Stimulated activated naive CD8-positive, alpha-beta T cell treated with anti-CD3 and anti-CD28 coated beads, Interleukin-15, Interleukin-2, amounts not matched to agents 100 ng/mL and 50 ng/mL, for 24 hours (primary cell): ENCODE data around the gene ONECUT3.
"Not testable (repeated sequence)": the region's sequence is repeated elsewhere in the genome, so short reads cannot be mapped to it uniquely, and the experiment has no call there.

Experiments used
- H3K27ac Mint-ChIP-seq: one replicate; pipeline ENCODE4 v1.8.0; 2021; ENCODE audit warnings: mild to moderate bottlenecking, mixed read lengths
- H3K27me3 Mint-ChIP-seq: one replicate; pipeline ENCODE4 v1.8.0; 2021; ENCODE audit warnings: mixed read lengths
- H3K36me3 Mint-ChIP-seq: one replicate; pipeline ENCODE4 v1.8.0; 2021; ENCODE audit warnings: low read depth, mixed read lengths
- H3K4me1 Mint-ChIP-seq: one replicate; pipeline ENCODE4 v1.8.0; 2021; ENCODE audit warnings: low read depth, mixed read lengths
- H3K4me3 Mint-ChIP-seq: one replicate; pipeline ENCODE4 v1.8.0; 2021; ENCODE audit warnings: mild to moderate bottlenecking, mixed read lengths
- H3K9me3 Mint-ChIP-seq: one replicate; pipeline ENCODE4 v1.8.0; 2021; ENCODE audit warnings: mixed read lengths

The ONECUT3 gene

GRCh38 chr19:1783354-1783753 lies 30.0 kb downstream of the ONECUT3 start:
- no peak overlapping the region for H3K4me3 Mint-ChIP-seq
- H3K27me3 Mint-ChIP-seq = peaks cover 43% of the 10 kb centered on the region
- H3K4me1 Mint-ChIP-seq = no peaks in the 10 kb centered on the region
- no peaks in the 10 kb centered on the region for H3K9me3 Mint-ChIP-seq
- H3K27ac Mint-ChIP-seq = no peak overlapping the region
- no peaks in the 10 kb centered on the region for H3K36me3 Mint-ChIP-seq

GRCh38 chr19:1783874-1784273 lies 30.6 kb downstream of the ONECUT3 start:
- no peaks in the 10 kb centered on the region for H3K4me1 Mint-ChIP-seq
- no peaks in the 10 kb centered on the region for H3K9me3 Mint-ChIP-seq
- H3K27ac Mint-ChIP-seq = no peak overlapping the region
- no peak overlapping the region for H3K4me3 Mint-ChIP-seq
- H3K36me3 Mint-ChIP-seq = no peaks in the 10 kb centered on the region
- peaks cover 41% of the 10 kb centered on the region for H3K27me3 Mint-ChIP-seq

GRCh38 chr19:1785310-1785709 lies 32.0 kb downstream of the ONECUT3 start:
- Mint-ChIP-seq H3K4me1 (no peaks in the 10 kb centered on the region), H3K4me3 (no peak overlapping the region), H3K27ac (no peak overlapping the region), H3K9me3 (no peaks in the 10 kb centered on the region), H3K27me3 (peaks cover 33% of the 10 kb centered on the region), H3K36me3 (no peaks in the 10 kb centered on the region)

- H3K27me3 Mint-ChIP-seq = peaks cover 24% of the 10 kb centered on the region
- no peaks in the 10 kb centered on the region for H3K4me1 Mint-ChIP-seq
- H3K27ac Mint-ChIP-seq = no peak overlapping the region
- no peak overlapping the region for H3K4me3 Mint-ChIP-seq
- no peaks in the 10 kb centered on the region for H3K36me3 Mint-ChIP-seq
- H3K9me3 Mint-ChIP-seq = no peaks in the 10 kb centered on the region
These were observed 33.4 kb downstream of the ONECUT3 start for GRCh38 chr19:1786668-1787067.

- Mint-ChIP-seq H3K4me3 (no peak overlapping the region), H3K9me3 (no peaks in the 10 kb centered on the region), H3K4me1 (no peaks in the 10 kb centered on the region), H3K27ac (no peak overlapping the region), H3K27me3 (peaks cover 20% of the 10 kb centered on the region), H3K36me3 (no peaks in the 10 kb centered on the region)
These were observed 33.8 kb downstream of the ONECUT3 start for GRCh38 chr19:1787116-1787515.

GRCh38 chr19:1789261-1790041 lies 36.1 kb downstream of the ONECUT3 start:
- H3K36me3 Mint-ChIP-seq = no peaks in the 10 kb centered on the region
- H3K4me1 Mint-ChIP-seq = no peaks in the 10 kb centered on the region
- no peak overlapping the region for H3K27ac Mint-ChIP-seq
- no peaks in the 10 kb centered on the region for H3K9me3 Mint-ChIP-seq
- H3K4me3 Mint-ChIP-seq = no peak overlapping the region
- H3K27me3 Mint-ChIP-seq = peaks cover 3% of the 10 kb centered on the region

GRCh38 chr19:1790054-1790792 lies 36.9 kb downstream of the ONECUT3 start:
- Mint-ChIP-seq H3K36me3 (no peaks in the 10 kb centered on the region), H3K4me1 (no peaks in the 10 kb centered on the region), H3K9me3 (no peaks in the 10 kb centered on the region), H3K4me3 (no peak overlapping the region), H3K27me3 (peaks cover 3% of the 10 kb centered on the region), H3K27ac (no peak overlapping the region)

- Mint-ChIP-seq H3K9me3 (no peaks in the 10 kb centered on the region), H3K27ac (no peak overlapping the region), H3K4me3 (no peak overlapping the region), H3K36me3 (no peaks in the 10 kb centered on the region), H3K4me1 (no peaks in the 10 kb centered on the region), H3K27me3 (peaks cover 8% of the 10 kb centered on the region)
These were observed 38.6 kb downstream of the ONECUT3 start for GRCh38 chr19:1791879-1792278.

- Mint-ChIP-seq H3K27me3 (peaks cover 4% of the 10 kb centered on the region), H3K4me3 (no peak overlapping the region), H3K9me3 (no peaks in the 10 kb centered on the region), H3K4me1 (no peaks in the 10 kb centered on the region), H3K27ac (no peak overlapping the region), H3K36me3 (no peaks in the 10 kb centered on the region)
These were observed 41.3 kb downstream of the ONECUT3 start for GRCh38 chr19:1794424-1795172.

GRCh38 chr19:1796395-1797142 lies 43.3 kb downstream of the ONECUT3 start:
- no peaks in the 10 kb centered on the region for H3K36me3 Mint-ChIP-seq
- peaks cover 4% of the 10 kb centered on the region for H3K27me3 Mint-ChIP-seq
- H3K27ac Mint-ChIP-seq = no peak overlapping the region
- H3K4me3 Mint-ChIP-seq = no peak overlapping the region
- no peaks in the 10 kb centered on the region for H3K9me3 Mint-ChIP-seq
- no peaks in the 10 kb centered on the region for H3K4me1 Mint-ChIP-seq

- H3K4me3 Mint-ChIP-seq, H3K27ac Mint-ChIP-seq, H3K36me3 Mint-ChIP-seq, H3K4me1 Mint-ChIP-seq, H3K9me3 Mint-ChIP-seq, H3K27me3 Mint-ChIP-seq: not testable (repeated sequence)
These were observed 44.0 kb downstream of the ONECUT3 start for GRCh38 chr19:1797313-1797712.

GRCh38 chr19:1799695-1800342 lies 46.5 kb downstream of the ONECUT3 start:
- no peaks in the 10 kb centered on the region for H3K9me3 Mint-ChIP-seq
- H3K4me3 Mint-ChIP-seq = no peak overlapping the region
- no peak overlapping the region for H3K27ac Mint-ChIP-seq
- H3K27me3 Mint-ChIP-seq = peaks cover 4% of the 10 kb centered on the region
- no peaks in the 10 kb centered on the region for H3K4me1 Mint-ChIP-seq
- no peaks in the 10 kb centered on the region for H3K36me3 Mint-ChIP-seq

GRCh38 chr19:1804858-1805257 lies 51.6 kb downstream of the ONECUT3 start:
- Mint-ChIP-seq H3K9me3 (no peaks in the 10 kb centered on the region), H3K27ac (no peak overlapping the region), H3K4me1 (no peaks in the 10 kb centered on the region), H3K4me3 (no peak overlapping the region), H3K27me3 (no peaks in the 10 kb centered on the region), H3K36me3 (no peaks in the 10 kb centered on the region)

GRCh38 chr19:1805401-1806183 lies 52.3 kb downstream of the ONECUT3 start:
- no peaks in the 10 kb centered on the region for H3K27me3 Mint-ChIP-seq
- no peaks in the 10 kb centered on the region for H3K9me3 Mint-ChIP-seq
- no peak overlapping the region for H3K4me3 Mint-ChIP-seq
- H3K4me1 Mint-ChIP-seq = no peaks in the 10 kb centered on the region
- no peak overlapping the region for H3K27ac Mint-ChIP-seq
- no peaks in the 10 kb centered on the region for H3K36me3 Mint-ChIP-seq
